OCI-LY1 (cell line): ENCODE measurements around the gene SMTNL1.

Experiments
- H2AFZ ChIP-seq: fragments of 200-600 bp; sonication (generic), shearing (Covaris generic); 2 replicates; pipeline ENCODE4 v1.6.0; 2014; ENCODE audit warnings: antibody characterized with exemption, mild to moderate bottlenecking, low read length
- H3F3A ChIP-seq: fragments of 200-600 bp; sonication (generic), shearing (Covaris generic); 2 replicates; pipeline ENCODE4 v1.6.0; 2014; ENCODE audit warnings: mild to moderate bottlenecking, antibody characterized with exemption, low read length, moderate library complexity; ENCODE audit not compliant: insufficient read depth
- H3K27ac ChIP-seq: fragments of 200-600 bp; sonication (generic); 2 replicates; pipeline ENCODE4 v1.5.1; 2014; ENCODE audit warnings: low read length, mixed run types, mild to moderate bottlenecking, low read depth; ENCODE audit not compliant: poor library complexity, severe bottlenecking
- H3K27me3 ChIP-seq: fragments of 200-600 bp; sonication (generic); 2 replicates; pipeline ENCODE4 v1.6.0; 2014; ENCODE audit warnings: antibody characterized with exemption, mild to moderate bottlenecking, low read length, moderate library complexity; ENCODE audit not compliant: insufficient read depth
- H3K36me3 ChIP-seq: fragments of 200-600 bp; sonication (generic); 2 replicates; pipeline ENCODE4 v1.6.1; 2014; ENCODE audit warnings: mild to moderate bottlenecking, antibody characterized with exemption, low read length, moderate library complexity, mixed read lengths; ENCODE audit not compliant: insufficient read depth
- H3K4me1 ChIP-seq: fragments of 200-600 bp; sonication (generic); 2 replicates; pipeline ENCODE4 v1.5.1; 2014; ENCODE audit warnings: mild to moderate bottlenecking, low read length, moderate library complexity; ENCODE audit not compliant: insufficient read depth, severe bottlenecking
- H3K4me2 ChIP-seq: fragments of 200-600 bp; sonication (generic), shearing (Covaris generic); 2 replicates; pipeline ENCODE4 v1.6.1; 2014; ENCODE audit warnings: low read length
- H3K4me3 ChIP-seq: fragments of 200-600 bp; sonication (generic); 2 replicates; pipeline ENCODE4 v1.5.1; 2014; ENCODE audit warnings: low read length, low read depth, mild to moderate bottlenecking, mixed read lengths; ENCODE audit not compliant: poor library complexity, severe bottlenecking
- H3K79me2 ChIP-seq: fragments of 200-600 bp; shearing (Covaris generic); 2 replicates; pipeline ENCODE4 v1.6.1; 2016; ENCODE audit warnings: mixed run types, low read length, mixed read lengths; ENCODE audit not compliant: insufficient read depth
- H3K9ac ChIP-seq: fragments of 200-600 bp; sonication (generic), shearing (Covaris generic); 2 replicates; pipeline ENCODE4 v1.6.1; 2014; ENCODE audit warnings: mild to moderate bottlenecking, low read length, mixed read lengths
- H3K9me2 ChIP-seq: fragments of 200-600 bp; sonication (generic), shearing (Covaris generic); 2 replicates; pipeline ENCODE4 v1.6.1; 2014; ENCODE audit warnings: low read depth, mild to moderate bottlenecking, low read length, mixed read lengths
- H3K9me3 ChIP-seq: fragments of 200-600 bp; shearing (Covaris generic); 2 replicates; pipeline ENCODE4 v1.6.1; 2014; ENCODE audit warnings: low read length, mixed read lengths
- H4K20me1 ChIP-seq: fragments of 200-600 bp; sonication (generic), shearing (Covaris generic); 2 replicates; pipeline ENCODE4 v1.6.0; 2016; ENCODE audit warnings: mild to moderate bottlenecking, low read length; ENCODE audit not compliant: insufficient read depth
- CTCF ChIP-seq: fragments of 200-600 bp; sonication (generic), shearing (Covaris generic); IDR thresholded peaks from 2 replicates; pipeline ENCODE4 v1.5.1; 2017; ENCODE audit warnings: mild to moderate bottlenecking, antibody characterized with exemption, low read length, moderate library complexity, mixed read lengths
- EZH2 ChIP-seq: fragments of 200-600 bp; sonication (generic), shearing (Covaris generic); IDR thresholded peaks from 2 replicates; pipeline ENCODE4 v1.8.0; 2017; ENCODE audit warnings: borderline replicate concordance, mixed run types, mild to moderate bottlenecking, antibody characterized with exemption, low read length, moderate library complexity, mixed read lengths

SMTNL1 gene

GRCh38 chr11:57551941-57552340, 14.5 kb downstream of the SMTNL1 start:
- Histone ChIP-seq H3K79me2 (no peaks in the 10 kb centered on the region), H3F3A (no peaks in the 10 kb centered on the region), H4K20me1 (no peaks in the 10 kb centered on the region), H3K9me2 (no peaks in the 10 kb centered on the region), H3K4me2 (no peak overlapping the region), H3K4me3 (no peak overlapping the region), H3K9ac (no peak overlapping the region), H3K27me3 (no peaks in the 10 kb centered on the region), H2AFZ (no peak overlapping the region), H3K36me3 (peaks cover 33% of the 10 kb centered on the region), H3K27ac (no peak overlapping the region), H3K9me3 (no peaks in the 10 kb centered on the region), H3K4me1 (no peaks in the 10 kb centered on the region)
- TF ChIP-seq CTCF (no peak), EZH2 (no peak)

DNA sequence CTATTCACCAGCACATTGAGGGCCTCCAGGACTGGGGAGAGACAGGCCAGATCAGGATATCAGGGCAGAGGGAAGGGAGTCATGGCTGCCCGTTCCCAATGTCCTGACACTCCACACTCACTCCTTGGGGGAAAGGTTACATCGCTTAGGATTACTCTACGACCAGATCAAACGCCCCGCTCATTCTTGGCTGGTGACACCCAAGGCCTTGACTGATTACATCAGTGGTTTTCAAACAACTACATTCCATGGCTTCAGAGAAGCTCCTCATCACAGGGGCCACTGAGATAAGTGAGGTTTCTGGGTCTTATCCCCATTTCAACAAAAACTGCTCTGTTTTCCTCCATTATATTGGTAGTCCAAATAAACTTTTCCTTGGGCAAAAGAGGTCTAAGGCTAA, 15.1 kb downstream of the SMTNL1 start:
- H3K4me2 ChIP-seq: no peak overlapping the region
- H4K20me1 ChIP-seq: no peaks in the 10 kb centered on the region
- H3K4me1 ChIP-seq: no peaks in the 10 kb centered on the region
- H3K79me2 ChIP-seq: no peaks in the 10 kb centered on the region
- H2AFZ ChIP-seq: no peak overlapping the region
- no peak for TF ChIP-seq EZH2
- TF ChIP-seq CTCF: no peak
- no peaks in the 10 kb centered on the region for H3K9me2 ChIP-seq
- no peak overlapping the region for H3K4me3 ChIP-seq
- H3K9ac ChIP-seq: no peak overlapping the region
- H3K27ac ChIP-seq: no peak overlapping the region
- no peaks in the 10 kb centered on the region for H3K9me3 ChIP-seq
- H3K27me3 ChIP-seq: no peaks in the 10 kb centered on the region
- peaks cover 33% of the 10 kb centered on the region for H3K36me3 ChIP-seq
- no peaks in the 10 kb centered on the region for H3F3A ChIP-seq

DNA sequence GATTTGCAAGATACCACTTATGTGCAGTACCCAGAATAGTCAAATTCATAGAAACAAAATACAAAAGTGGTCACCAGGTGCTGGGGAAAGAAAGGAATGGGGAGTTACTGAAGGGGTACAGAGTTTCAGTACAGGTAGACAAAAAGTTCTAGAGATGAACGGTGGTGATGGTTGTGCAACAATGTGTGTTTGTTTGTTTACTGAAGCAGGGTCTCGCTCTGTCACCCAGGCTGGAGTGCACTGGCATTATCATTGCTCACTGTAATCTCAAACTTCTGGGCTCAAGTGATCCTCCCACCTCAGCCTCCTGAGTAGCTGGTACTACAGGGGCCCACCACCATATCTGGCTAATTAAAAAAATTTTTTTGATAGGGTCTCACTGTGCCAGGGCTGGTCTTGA, 18.0 kb downstream of the SMTNL1 start:
- TF ChIP-seq CTCF (no peak), EZH2 (no peak)
- H2AFZ ChIP-seq: no peak overlapping the region
- H3K27me3 ChIP-seq: no peaks in the 10 kb centered on the region
- H3F3A ChIP-seq: no peaks in the 10 kb centered on the region
- no peak overlapping the region for H3K4me3 ChIP-seq
- no peak overlapping the region for H3K9ac ChIP-seq
- no peaks in the 10 kb centered on the region for H3K79me2 ChIP-seq
- no peaks in the 10 kb centered on the region for H3K9me2 ChIP-seq
- no peaks in the 10 kb centered on the region for H3K4me1 ChIP-seq
- H4K20me1 ChIP-seq: no peaks in the 10 kb centered on the region
- H3K36me3 ChIP-seq: peaks cover 35% of the 10 kb centered on the region
- H3K4me2 ChIP-seq: no peak overlapping the region
- no peak overlapping the region for H3K27ac ChIP-seq
- no peaks in the 10 kb centered on the region for H3K9me3 ChIP-seq
